ENCODE results near the gene IGFLR1. TPM values are rescaled to one million over a fixed set of nuclear protein-coding genes. Genes with fewer than 3 reads are reported as not detected.

The IGFLR1 gene
- polyA plus RNA-seq, 3 donors = 80.5 to 144 (median 119) TPM

DNA sequence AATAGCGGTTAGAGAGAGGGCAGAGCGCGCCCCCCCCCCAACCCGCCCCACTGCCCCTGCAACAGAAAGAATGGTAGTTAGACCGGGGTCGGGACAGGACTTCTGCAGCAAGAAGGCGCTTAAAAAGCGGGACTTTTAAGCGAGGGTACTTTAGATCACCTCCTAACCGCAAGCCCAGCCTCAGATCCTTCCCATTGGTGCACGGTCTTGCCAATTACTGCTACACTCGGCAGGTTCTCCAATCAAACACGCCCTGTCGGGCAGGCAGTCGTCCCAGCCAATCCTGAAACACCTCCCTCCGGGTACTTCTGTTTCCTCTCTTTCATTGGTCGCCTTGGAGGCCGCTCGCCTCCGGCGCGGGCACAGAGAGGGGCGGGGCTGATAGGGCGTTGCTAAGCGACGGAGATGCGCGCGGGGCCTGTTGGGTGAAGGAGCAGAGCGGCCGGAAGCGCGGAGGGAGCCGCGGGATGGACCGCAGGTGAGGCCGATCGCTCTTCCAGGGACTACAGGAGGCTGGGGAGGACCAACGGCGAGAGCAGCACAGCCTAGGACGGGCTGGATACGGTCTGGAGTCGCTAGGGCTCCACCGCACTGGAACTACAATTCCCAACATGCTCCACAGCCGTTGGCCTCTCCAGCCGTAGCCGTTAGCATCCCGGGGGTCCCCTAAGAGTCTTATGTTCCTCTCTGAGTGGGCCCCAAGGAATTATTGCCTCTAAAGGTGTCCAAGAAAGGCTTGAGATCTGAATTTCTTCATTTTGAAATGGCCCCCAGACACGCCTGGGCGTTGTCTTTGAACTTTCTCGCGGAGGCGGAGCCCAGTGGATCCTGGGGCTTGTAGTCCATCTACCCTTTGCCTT lies 15.7 kb upstream of the IGFLR1 start, which contains the start of gene PROSER3:
Gene PROSER3, plus strand, starts transcription at position 428 of the 860 bp plus-strand sequence. Its CDS starts 40 bp downstream, at position 468.
- Histone ChIP-seq H3K9me3 (replicated peaks in 1 of 2; ENCODE audit: control insufficient read depth in 1 of 2, insufficient read depth in 1 of 2, low read length in 2 of 2) (no peaks in the 10 kb centered on the region), H3K4me3 (replicated peaks in 1 of 3; ENCODE audit: low read depth in 2 of 3, low read length in 3 of 3) (peak within 1 kb of the TSS; percentile 91 to 100 (median 96)), H3K27ac (ENCODE audit: low read depth in 1 of 2, low read length in 2 of 2) (peak within 1 kb of the TSS; percentile 74 to 95), H3K27me3 (ENCODE audit: control insufficient read depth in 2 of 2, insufficient read depth in 2 of 2, low read length in 2 of 2) (peaks cover 9 to 21% of the 10 kb centered on the region in 2 donors), H3K4me2 (replicated peaks; ENCODE audit: extremely low read depth, low read length, poor library complexity, severe bottlenecking) (peak within 1 kb of the TSS; percentile 93), H4K20me1 (ENCODE audit: insufficient read depth, low read length) (peaks cover 12% of the 10 kb centered on the region), H3K9ac (ENCODE audit: insufficient read depth, low read length, poor library complexity, severe bottlenecking) (peak within 1 kb of the TSS; percentile 91), H3K4me1 (ENCODE audit: control insufficient read depth in 1 of 2, insufficient read depth in 2 of 2, low read length in 2 of 2) (peaks cover 29 to 41% of the 10 kb centered on the region in 2 donors), H3K79me2 (ENCODE audit: insufficient read depth, low read length) (peaks cover 12% of the 10 kb centered on the region), H3K36me3 (replicated peaks in 1 of 2; ENCODE audit: control insufficient read depth in 1 of 2, insufficient read depth in 2 of 2, low read length in 2 of 2) (peaks cover 27 to 36% of the 10 kb centered on the region in 2 donors), H2AFZ (ENCODE audit: insufficient read depth, low read depth, low read length, poor library complexity, severe bottlenecking) (peak within 1 kb of the TSS; percentile 98)
- DNase-seq = peak; percentile 98 to 99 (median 99)
- H3K9me3 Mint-ChIP-seq = peaks cover 0 to 8% (median 3%) of the 10 kb centered on the region in 7 donors
- TF ChIP-seq, protein P1, sequence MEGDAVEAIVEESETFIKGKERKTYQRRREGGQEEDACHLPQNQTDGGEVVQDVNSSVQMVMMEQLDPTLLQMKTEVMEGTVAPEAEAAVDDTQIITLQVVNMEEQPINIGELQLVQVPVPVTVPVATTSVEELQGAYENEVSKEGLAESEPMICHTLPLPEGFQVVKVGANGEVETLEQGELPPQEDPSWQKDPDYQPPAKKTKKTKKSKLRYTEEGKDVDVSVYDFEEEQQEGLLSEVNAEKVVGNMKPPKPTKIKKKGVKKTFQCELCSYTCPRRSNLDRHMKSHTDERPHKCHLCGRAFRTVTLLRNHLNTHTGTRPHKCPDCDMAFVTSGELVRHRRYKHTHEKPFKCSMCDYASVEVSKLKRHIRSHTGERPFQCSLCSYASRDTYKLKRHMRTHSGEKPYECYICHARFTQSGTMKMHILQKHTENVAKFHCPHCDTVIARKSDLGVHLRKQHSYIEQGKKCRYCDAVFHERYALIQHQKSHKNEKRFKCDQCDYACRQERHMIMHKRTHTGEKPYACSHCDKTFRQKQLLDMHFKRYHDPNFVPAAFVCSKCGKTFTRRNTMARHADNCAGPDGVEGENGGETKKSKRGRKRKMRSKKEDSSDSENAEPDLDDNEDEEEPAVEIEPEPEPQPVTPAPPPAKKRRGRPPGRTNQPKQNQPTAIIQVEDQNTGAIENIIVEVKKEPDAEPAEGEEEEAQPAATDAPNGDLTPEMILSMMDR (IDR thresholded peaks at IDR 0.05) = no peak
- peaks cover 32% of the 10 kb centered on the region for H3K4me1 Mint-ChIP-seq
- intact Hi-C loops (cut with micrococcal nuclease) = loop anchor here (1.0 to 10.0 kb wide), 3 partner anchors 10 to 357 kb away; partner anchors contain the start of genes ALKBH6 (in 1 of the 2), LIN37 (in 1 of the 2), OVOL3 (in 1 of the 2) and POLR2I (in 1 of the 2)
- peaks cover 18 to 30% (median 25%) of the 10 kb centered on the region in 3 donors for H3K27me3 Mint-ChIP-seq (ENCODE audit: low read depth in 3 of 3)
- H3K4me3 Mint-ChIP-seq = peak within 1 kb of the TSS; percentile 93 to 94
- WGBS (ENCODE audit: insufficient coverage) = under 1% methylated on average over 43 of the region's 53 CpGs
- H3K27ac Mint-ChIP-seq = peak within 1 kb of the TSS; percentile 76 to 96 (median 93)
- H3K36me3 Mint-ChIP-seq = peaks cover 33 to 46% of the 10 kb centered on the region in 2 donors

DNA sequence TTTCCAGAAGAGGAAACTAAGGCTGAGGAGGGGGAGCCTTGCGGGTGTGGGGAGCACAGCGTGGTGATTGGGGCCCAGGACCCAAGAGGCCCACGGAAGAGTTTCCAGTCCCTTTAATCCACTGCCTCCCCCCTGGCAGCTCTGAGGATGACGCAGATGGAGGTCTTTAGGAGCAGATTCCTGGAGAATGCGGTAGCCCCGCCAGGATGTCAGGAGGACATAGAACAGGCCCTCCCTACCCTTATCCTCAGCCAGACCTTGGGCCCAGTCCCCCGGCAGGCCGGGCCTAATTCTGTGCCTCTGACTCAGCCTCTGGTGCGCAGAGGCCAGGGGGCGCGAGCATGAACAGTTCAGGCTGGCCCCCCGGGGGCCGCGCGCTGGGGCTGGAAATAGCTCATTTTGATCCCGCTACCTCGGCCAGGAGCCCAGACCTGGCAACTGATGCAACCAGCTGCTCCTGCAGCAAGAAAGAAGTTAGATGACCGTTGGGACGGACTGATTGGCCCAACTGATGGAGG lies 15.0 kb upstream of the IGFLR1 start:
- Mint-ChIP-seq H3K27ac (peak overlapping the region in 4 of 7 donors; percentile 55 to 75 (median 62)), H3K27me3 (ENCODE audit: low read depth in 3 of 3) (peaks cover 18 to 30% (median 25%) of the 10 kb centered on the region in 3 donors), H3K4me1 (peaks cover 32% of the 10 kb centered on the region), H3K9me3 (peaks cover 0 to 8% (median 3%) of the 10 kb centered on the region in 7 donors), H3K4me3 (peak overlapping the region; percentile 93 to 94), H3K36me3 (peaks cover 39 to 46% of the 10 kb centered on the region in 2 donors)
- Histone ChIP-seq H3K27me3 (ENCODE audit: control insufficient read depth in 2 of 2, insufficient read depth in 2 of 2, low read length in 2 of 2) (peaks cover 9 to 21% of the 10 kb centered on the region in 2 donors), H4K20me1 (ENCODE audit: insufficient read depth, low read length) (peaks cover 12% of the 10 kb centered on the region), H3K79me2 (ENCODE audit: insufficient read depth, low read length) (peaks cover 12% of the 10 kb centered on the region), H3K27ac (ENCODE audit: low read depth in 1 of 2, low read length in 2 of 2) (no peak overlapping the region), H3K9me3 (replicated peaks in 1 of 2; ENCODE audit: control insufficient read depth in 1 of 2, insufficient read depth in 1 of 2, low read length in 2 of 2) (no peaks in the 10 kb centered on the region), H3K4me1 (ENCODE audit: control insufficient read depth in 1 of 2, insufficient read depth in 2 of 2, low read length in 2 of 2) (peaks cover 29 to 41% of the 10 kb centered on the region in 2 donors), H3K36me3 (replicated peaks in 1 of 2; ENCODE audit: control insufficient read depth in 1 of 2, insufficient read depth in 2 of 2, low read length in 2 of 2) (peaks cover 33 to 41% of the 10 kb centered on the region in 2 donors), H3K4me3 (replicated peaks in 1 of 3; ENCODE audit: low read depth in 2 of 3, low read length in 3 of 3) (peak overlapping the region; percentile 38 to 100 (median 96)), H3K9ac (ENCODE audit: insufficient read depth, low read length, poor library complexity, severe bottlenecking) (no peak overlapping the region), H3K4me2 (replicated peaks; ENCODE audit: extremely low read depth, low read length, poor library complexity, severe bottlenecking) (peak overlapping the region; percentile 93), H2AFZ (ENCODE audit: insufficient read depth, low read depth, low read length, poor library complexity, severe bottlenecking) (peak overlapping the region; percentile 81)
- TF ChIP-seq, protein P1 (IDR thresholded peaks at IDR 0.05) = no peak
- peak in 1 of 3 donors; percentile 43 for DNase-seq
- WGBS (ENCODE audit: insufficient coverage) = under 1% methylated on average over 12 of the region's 19 CpGs
- intact Hi-C loops (cut with micrococcal nuclease) = loop anchor here in 1 of 2 donors (5.0 to 10.0 kb wide), 2 partner anchors 255 to 358 kb away; partner anchors contain the start of genes ALKBH6, OVOL3, POLR2I and TBCB
